ENCODE results near the gene NR5A2.
A peak's percentile ranks its signal among the peaks of the same experiment; 100 is the strongest.

The NR5A2 gene

DNA sequence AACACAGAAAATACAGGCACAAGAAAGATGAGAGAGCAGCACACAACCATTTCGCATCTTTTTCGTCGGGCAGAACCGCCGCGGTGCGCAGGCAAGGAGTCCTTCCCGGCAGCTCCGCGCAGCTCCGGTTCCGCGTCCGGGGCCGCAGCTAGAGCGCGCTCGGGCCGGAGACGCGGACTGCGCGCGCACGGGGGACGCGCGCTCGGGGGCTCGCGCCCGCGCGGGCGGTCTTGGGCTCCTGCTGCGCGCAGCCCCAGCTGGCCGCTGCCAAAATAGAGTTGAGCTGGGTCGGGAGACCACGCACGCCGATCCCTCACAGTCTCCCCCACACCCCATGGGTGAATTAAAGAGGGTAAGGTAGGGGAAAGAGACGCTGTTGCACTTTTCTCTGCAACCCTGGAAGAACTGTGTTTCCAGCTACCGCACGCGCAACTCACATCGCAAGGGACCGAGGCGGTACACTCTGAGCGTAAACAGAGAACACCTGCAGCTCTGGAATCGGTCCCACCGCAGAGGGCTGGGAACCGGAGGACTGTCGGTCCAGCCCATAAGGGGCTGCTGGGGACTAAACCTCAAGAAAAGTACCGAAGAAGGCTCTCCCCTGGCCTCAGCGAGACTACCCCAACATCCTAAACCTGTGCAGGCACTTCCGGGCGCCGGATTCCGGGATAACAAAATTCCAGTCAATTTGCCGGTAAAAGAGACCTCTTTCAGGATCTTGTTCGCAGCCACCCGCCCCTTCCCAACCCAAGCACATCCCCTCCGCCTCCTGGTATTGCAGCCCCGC, 1.7 kb downstream of the NR5A2 start:
- DNase-seq (ENCODE audit: low read depth): no peak
- TF ChIP-seq, protein P1, sequence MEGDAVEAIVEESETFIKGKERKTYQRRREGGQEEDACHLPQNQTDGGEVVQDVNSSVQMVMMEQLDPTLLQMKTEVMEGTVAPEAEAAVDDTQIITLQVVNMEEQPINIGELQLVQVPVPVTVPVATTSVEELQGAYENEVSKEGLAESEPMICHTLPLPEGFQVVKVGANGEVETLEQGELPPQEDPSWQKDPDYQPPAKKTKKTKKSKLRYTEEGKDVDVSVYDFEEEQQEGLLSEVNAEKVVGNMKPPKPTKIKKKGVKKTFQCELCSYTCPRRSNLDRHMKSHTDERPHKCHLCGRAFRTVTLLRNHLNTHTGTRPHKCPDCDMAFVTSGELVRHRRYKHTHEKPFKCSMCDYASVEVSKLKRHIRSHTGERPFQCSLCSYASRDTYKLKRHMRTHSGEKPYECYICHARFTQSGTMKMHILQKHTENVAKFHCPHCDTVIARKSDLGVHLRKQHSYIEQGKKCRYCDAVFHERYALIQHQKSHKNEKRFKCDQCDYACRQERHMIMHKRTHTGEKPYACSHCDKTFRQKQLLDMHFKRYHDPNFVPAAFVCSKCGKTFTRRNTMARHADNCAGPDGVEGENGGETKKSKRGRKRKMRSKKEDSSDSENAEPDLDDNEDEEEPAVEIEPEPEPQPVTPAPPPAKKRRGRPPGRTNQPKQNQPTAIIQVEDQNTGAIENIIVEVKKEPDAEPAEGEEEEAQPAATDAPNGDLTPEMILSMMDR (IDR thresholded peaks at IDR 0.05; ENCODE audit: control insufficient read depth, extremely low read depth, insufficient read depth): no peak
- H3K4me3 ChIP-seq (ENCODE audit: low read depth, low read length): peak overlapping the region; percentile 59

DNA sequence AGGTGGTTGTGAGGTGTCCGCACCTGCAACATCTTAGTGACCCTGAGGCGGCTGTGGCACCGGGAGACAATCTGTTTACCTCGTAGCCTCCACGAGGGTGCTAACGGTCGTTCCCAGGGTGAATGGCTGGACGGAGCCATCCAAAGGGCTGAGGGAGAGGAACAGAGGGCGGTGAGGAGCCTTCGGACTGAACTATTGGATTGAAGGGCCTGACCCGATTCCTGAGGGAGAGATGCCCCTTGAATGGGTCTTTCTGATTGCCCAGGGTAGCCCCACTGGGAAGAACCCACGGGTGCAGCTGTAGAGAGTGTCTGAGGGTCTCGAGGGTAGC, 2.3 kb downstream of the NR5A2 start:
- no peak for DNase-seq (ENCODE audit: low read depth)
- TF ChIP-seq, protein P1 (IDR thresholded peaks at IDR 0.05; ENCODE audit: control insufficient read depth, extremely low read depth, insufficient read depth): no peak
- peak overlapping the region; percentile 59; the same call in 1 of the 2 replicates for H3K4me3 ChIP-seq (ENCODE audit: low read depth, low read length)

DNA sequence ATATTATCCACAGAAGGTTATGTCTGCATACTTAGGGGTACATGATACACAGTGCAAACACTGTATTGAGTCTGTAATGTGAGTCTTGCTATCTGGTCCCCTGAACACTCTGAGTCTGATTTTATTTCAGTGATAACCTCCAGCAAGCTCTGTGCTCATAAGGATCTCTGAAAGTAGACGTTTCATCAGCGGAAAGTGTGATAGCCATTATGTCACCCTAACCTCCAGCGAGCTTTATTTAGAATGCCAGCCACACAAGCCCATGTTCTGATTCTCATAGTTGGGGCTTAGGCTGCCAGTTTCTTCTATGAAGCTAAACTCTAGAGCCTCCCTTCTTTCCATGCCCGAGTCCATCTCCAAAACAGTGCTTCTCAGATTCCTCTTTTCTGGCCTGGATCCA, 3.3 kb downstream of the NR5A2 start:
- DNase-seq (ENCODE audit: low read depth): no peak
- no peak overlapping the region for H3K4me3 ChIP-seq (ENCODE audit: low read depth, low read length)
- TF ChIP-seq, protein P1 (IDR thresholded peaks at IDR 0.05; ENCODE audit: control insufficient read depth, extremely low read depth, insufficient read depth): no peak

DNA sequence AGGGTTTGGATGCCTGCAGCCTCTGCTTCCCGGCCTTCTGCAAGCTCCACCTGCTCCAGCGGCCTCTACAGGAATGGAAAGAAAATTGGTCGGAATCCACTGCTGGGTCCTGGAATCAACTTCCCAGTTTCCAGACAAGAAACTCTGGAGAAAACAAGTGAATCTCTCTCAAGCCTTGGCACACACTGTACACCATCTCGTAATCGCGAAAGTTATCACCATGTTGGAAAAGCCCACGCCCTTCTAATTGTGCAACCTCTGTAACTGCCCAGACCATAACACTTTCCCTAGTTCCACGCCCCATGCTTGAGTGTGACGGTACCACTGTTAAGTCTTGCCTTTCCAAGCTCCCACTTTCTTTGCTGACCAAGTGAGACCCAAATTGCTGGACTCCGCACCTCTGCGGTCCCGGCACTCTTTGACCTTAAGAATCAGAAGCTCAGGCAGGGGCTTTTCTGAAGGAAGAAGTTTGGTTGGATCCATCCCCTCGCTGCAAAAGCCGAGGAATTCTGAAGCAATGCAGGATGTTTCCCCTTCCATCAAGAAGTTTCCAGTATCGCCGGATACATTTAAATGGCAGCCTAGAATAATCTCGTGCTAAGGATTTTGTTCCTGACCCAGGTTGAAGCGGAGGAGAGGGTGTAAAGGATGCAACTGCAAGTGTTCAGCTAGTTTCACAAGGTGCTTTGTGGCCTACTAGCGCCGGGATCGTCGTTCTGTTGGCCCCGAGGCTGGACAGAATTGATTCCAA, 6.2 kb downstream of the NR5A2 start:
- no peak for DNase-seq (ENCODE audit: low read depth)
- TF ChIP-seq, protein P1 (IDR thresholded peaks at IDR 0.05; ENCODE audit: control insufficient read depth, extremely low read depth, insufficient read depth): no peak
- no peak overlapping the region for H3K4me3 ChIP-seq (ENCODE audit: low read depth, low read length)

DNA sequence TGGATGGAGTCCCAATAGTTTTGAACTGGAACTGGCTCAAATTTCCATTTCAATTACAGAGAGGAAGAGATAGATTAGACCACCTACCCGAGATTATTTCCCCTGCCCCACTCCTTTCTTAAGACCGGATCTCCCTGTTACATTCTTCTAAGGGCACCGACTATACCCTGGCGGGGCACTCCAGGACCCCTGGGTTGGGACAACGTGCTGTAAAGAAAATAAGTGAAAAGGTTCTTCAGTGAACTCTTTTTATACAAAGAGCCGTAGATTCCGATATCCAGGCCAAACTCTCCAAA, 6.7 kb downstream of the NR5A2 start:
- H3K4me3 ChIP-seq (ENCODE audit: low read depth, low read length): no peak overlapping the region
- TF ChIP-seq, protein P1 (IDR thresholded peaks at IDR 0.05; ENCODE audit: control insufficient read depth, extremely low read depth, insufficient read depth): no peak
- DNase-seq (ENCODE audit: low read depth): no peak

DNA sequence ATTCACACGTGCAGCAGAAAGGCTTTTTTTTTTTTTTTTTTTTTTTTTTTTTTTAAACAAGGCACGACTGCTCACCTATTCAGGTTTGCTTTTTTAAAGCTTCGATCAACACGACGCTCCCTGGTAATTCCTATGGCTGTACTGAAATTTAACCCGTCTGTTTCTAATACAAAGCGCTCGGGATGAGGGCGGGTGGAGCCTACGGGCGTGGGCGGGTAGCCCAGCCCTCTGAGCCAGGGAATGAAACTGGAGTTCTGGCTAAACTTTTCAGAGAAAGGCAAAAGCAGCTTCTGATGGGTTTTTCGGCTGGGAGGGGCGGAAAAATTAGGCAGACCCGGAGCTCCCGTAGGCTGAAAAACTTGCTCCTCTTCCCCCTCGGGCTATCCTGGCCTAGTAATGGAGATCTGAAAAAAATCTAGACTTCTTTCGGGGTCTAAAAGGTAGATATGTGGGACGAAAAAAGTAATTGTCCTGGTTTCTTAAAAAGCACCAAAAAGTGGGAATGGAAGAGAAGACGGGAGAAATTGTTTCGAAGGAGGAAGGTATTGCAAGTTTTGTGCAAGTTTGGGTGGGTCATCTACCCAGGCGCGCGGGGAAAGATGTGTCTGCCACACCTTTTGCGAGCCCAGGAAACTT, 7.4 kb downstream of the NR5A2 start:
- TF ChIP-seq, protein P1 (IDR thresholded peaks at IDR 0.05; ENCODE audit: control insufficient read depth, extremely low read depth, insufficient read depth): no peak
- no peak for DNase-seq (ENCODE audit: low read depth)
- H3K4me3 ChIP-seq (ENCODE audit: low read depth, low read length): no peak overlapping the region
